Stomach (tissue), 9 donors: Measurements from ENCODE around the gene PIGR. TPM values are rescaled to one million over a fixed set of nuclear protein-coding genes. Genes with fewer than 3 reads are reported as not detected.

Source experiments
- DNase-seq, 2 donors: peaks; one replicate each; pipeline versions ENCODE4 v3.0.0 to v3.0.0-alpha.2; 2013 to 2019
- H3K27ac ChIP-seq, 5 donors: fragments of 200-600 bp in 4 of 5; sonication (generic) in 4 of 5; one replicate each; pipeline ENCODE4 v1.5.1; 2013 to 2019; ENCODE audit warnings: mild to moderate bottlenecking in 1 of 5, moderate library complexity in 1 of 5
- H3K27me3 ChIP-seq, 3 donors: fragments of 200-600 bp; sonication (generic); one replicate each; pipeline ENCODE4 v1.5.1; 2017 to 2019; ENCODE audit warnings: mixed run types in 1 of 3
- H3K36me3 ChIP-seq, 4 donors: fragments of 200-600 bp; sonication (generic); 1 replicate in 3 of 4; 2 replicates in 1 of 4; pipeline ENCODE4 v1.5.1; 2016 to 2019
- H3K4me1 ChIP-seq, 4 donors: fragments of 200-600 bp; sonication (generic); one replicate each; pipeline ENCODE4 v1.5.1; 2016 to 2019
- H3K4me3 ChIP-seq, 4 donors: fragments of 200-600 bp; sonication (generic) in 3 of 4; one replicate each; pipeline ENCODE4 v1.5.1; 2016 to 2019; ENCODE audit warnings: mild to moderate bottlenecking in 1 of 4
- H3K9me3 ChIP-seq, 4 donors: fragments of 200-600 bp; sonication (generic); one replicate each; pipeline ENCODE4 v1.5.1; 2016 to 2019
- EP300 ChIP-seq: sonication (generic); formaldehyde crosslinking; IDR thresholded peaks from one replicate; pipeline ENCODE4 v1.6.1; 2017; ENCODE audit warnings: antibody characterized with exemption
- POLR2A ChIP-seq, 4 donors: fragments of 450-650 bp; IDR thresholded peaks; one replicate each; pipeline ENCODE4 v1.6.1; 2016; ENCODE audit warnings: antibody characterized with exemption in 4 of 4, control low read depth in 2 of 4, mild to moderate bottlenecking in 1 of 4, moderate library complexity in 1 of 4
- POLR2AphosphoS5 ChIP-seq, 3 donors: sonication (generic); formaldehyde crosslinking; IDR thresholded peaks; one replicate each; pipeline ENCODE4 v1.6.1; 2016; ENCODE audit warnings: antibody characterized with exemption in 3 of 3
- WGBS, 5 donors: extraction: QIAGEN DNeasy Blood & Tissue Kit in 3 of 5; methylation state at CpG; one replicate each; pipeline versions ENCODE4 v1.1.5 to v1.1.7; 2013 to 2018; 5-methylcytosine and 5-hydroxymethylcytosine counted together
- intact Hi-C: fragments of 100-400 bp; cut with DNase I; formaldehyde crosslinking; loops from one replicate; pipeline ENCODE4 v1.15.1; 2023; ENCODE audit warnings: low total_unique reads
- polyA plus RNA-seq, 3 donors: library from polyadenylated mRNA; stranded (reverse); fragments of 200-250 nt; gene quantifications; one replicate each; pipeline ENCODE4 v1.2.3, GENCODE V29; 2013
- total RNA-seq, 5 donors: library from RNA; depleted of rRNA; stranded (reverse); fragments of >200 nt; gene quantifications; one replicate each; pipeline versions ENCODE4 v1.1.0 to v1.2.3, GENCODE V29; 2014 to 2016
- TF ChIP-seq, protein P1 (sequence below), 7 experiments: fragments of 450-650 bp in 4 of 7; fragments of 200-600 bp in 3 of 7; sonication (generic) in 3 of 7; IDR thresholded peaks; one replicate each; pipeline ENCODE4 v1.5.1; 2016 to 2019; ENCODE audit warnings: antibody characterized with exemption in 7 of 7, control low read depth in 2 of 7, mild to moderate bottlenecking in 1 of 7
- donor health status: healthy with polysubstance abuse.
- donor health status: Bipolar disorder and iron deficiency.
- donor health status: healthy.

Gene PIGR
- total and polyA plus RNA-seq, 8 donors = 6.3 to 3,112 (median 163) TPM

DNA sequence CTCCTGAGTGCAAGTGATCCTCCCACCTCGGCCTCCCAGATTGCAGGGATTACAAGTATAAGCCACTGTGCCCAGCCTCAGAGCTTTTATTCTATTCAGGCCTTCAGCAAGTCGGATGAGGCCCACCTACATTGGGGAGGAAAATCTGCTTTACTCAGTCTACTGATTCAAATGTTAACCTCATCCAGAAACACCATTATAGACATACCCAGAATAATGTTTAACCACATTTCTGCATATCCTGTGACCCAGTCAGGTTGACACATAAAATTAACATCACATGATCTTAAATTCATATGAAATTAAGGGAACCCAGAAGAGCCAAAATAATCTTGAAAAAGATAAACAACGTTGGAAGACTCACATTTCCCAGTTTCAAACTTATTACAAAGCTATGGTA lies 66.0 kb downstream of the PIGR start:
- 74 to 80% (median 76%) methylated on average over 3 of the region's 3 CpGs for WGBS, 5 donors
- intact Hi-C loops = no loop called here
- peaks cover 7 to 36% (median 22%) of the 10 kb centered on the region in 4 donors for H3K9me3 ChIP-seq
- no peaks in the 10 kb centered on the region for H3K4me1 ChIP-seq
- no peak overlapping the region for H3K4me3 ChIP-seq
- TF ChIP-seq, protein P1, sequence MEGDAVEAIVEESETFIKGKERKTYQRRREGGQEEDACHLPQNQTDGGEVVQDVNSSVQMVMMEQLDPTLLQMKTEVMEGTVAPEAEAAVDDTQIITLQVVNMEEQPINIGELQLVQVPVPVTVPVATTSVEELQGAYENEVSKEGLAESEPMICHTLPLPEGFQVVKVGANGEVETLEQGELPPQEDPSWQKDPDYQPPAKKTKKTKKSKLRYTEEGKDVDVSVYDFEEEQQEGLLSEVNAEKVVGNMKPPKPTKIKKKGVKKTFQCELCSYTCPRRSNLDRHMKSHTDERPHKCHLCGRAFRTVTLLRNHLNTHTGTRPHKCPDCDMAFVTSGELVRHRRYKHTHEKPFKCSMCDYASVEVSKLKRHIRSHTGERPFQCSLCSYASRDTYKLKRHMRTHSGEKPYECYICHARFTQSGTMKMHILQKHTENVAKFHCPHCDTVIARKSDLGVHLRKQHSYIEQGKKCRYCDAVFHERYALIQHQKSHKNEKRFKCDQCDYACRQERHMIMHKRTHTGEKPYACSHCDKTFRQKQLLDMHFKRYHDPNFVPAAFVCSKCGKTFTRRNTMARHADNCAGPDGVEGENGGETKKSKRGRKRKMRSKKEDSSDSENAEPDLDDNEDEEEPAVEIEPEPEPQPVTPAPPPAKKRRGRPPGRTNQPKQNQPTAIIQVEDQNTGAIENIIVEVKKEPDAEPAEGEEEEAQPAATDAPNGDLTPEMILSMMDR (IDR thresholded peaks at IDR 0.05) = no peak
- TF ChIP-seq EP300 (no peak), POLR2AphosphoS5 (IDR thresholded peaks at IDR 0.05) (no peak), POLR2A (IDR thresholded peaks at IDR 0.05) (no peak)
- no peaks in the 10 kb centered on the region for H3K36me3 ChIP-seq
- no peaks in the 10 kb centered on the region for H3K27me3 ChIP-seq
- DNase-seq = no peak
- no peak overlapping the region for H3K27ac ChIP-seq

Other genes with a start within 250 kb of the PIGR start
- 10 to 100 TPM in 1 of 5 donors, not detected in 4; 25.9 TPM for gene IL19, start 175.7 kb downstream of the PIGR start, total RNA-seq
- gene IL19, start 175.7 kb downstream of the PIGR start, polyA plus RNA-seq = 1 to 10 TPM in 1 of 3 donors, not detected in 2; 3.1 TPM
- gene IL10, start 174.0 kb downstream of the PIGR start, total RNA-seq = 1 to 10 TPM in 1 of 5 donors, under 1 TPM in 2, not detected in 2; 0.29 to 2.8 (median 0.45) TPM
- 1 to 10 TPM; 1.2 to 7.2 (median 1.9) TPM for gene IL10, start 174.0 kb downstream of the PIGR start, polyA plus RNA-seq
- not detected for gene IL20, start 80.8 kb downstream of the PIGR start, total RNA-seq
- gene IL20, start 80.8 kb downstream of the PIGR start, polyA plus RNA-seq = under 1 TPM in 1 of 3 donors, not detected in 2; 0.13 TPM
- gene IL24, start 49.0 kb downstream of the PIGR start, total RNA-seq = not detected
- gene IL24, start 49.0 kb downstream of the PIGR start, polyA plus RNA-seq = under 1 TPM in 1 of 3 donors, not detected in 2; 1.00 TPM
- gene FCMR, start 24.5 kb downstream of the PIGR start, total RNA-seq = 1 to 10 TPM in 3 of 5 donors, not detected in 2; 4.5 to 6.6 (median 5.2) TPM
- gene FCMR, start 24.5 kb downstream of the PIGR start, polyA plus RNA-seq = 1 to 10 TPM; 3.3 to 6.7 (median 3.7) TPM
- gene FCAMR, start 24.0 kb upstream of the PIGR start, total RNA-seq = under 1 TPM in 2 of 5 donors, not detected in 3; 0.37 to 0.58 TPM
- under 1 TPM in 1 of 3 donors, not detected in 2; 0.30 TPM for gene FCAMR, start 24.0 kb upstream of the PIGR start, polyA plus RNA-seq
- gene C1orf116, start 86.3 kb upstream of the PIGR start, total RNA-seq = 10 to 100 TPM; 18.0 to 91.7 (median 59.5) TPM
- 10 to 100 TPM; 17.1 to 50.4 (median 29.7) TPM for gene C1orf116, start 86.3 kb upstream of the PIGR start, polyA plus RNA-seq
- gene YOD1, start 104.7 kb upstream of the PIGR start, total RNA-seq = 10 to 100 TPM in 2 of 5 donors, 1 to 10 TPM in 3; 2.3 to 47.9 (median 9.4) TPM
- gene YOD1, start 104.7 kb upstream of the PIGR start, polyA plus RNA-seq = 1 to 10 TPM; 1.5 to 3.2 (median 1.5) TPM
- 10 to 100 TPM in 4 of 5 donors, 1 to 10 TPM in 1; 2.3 to 97.3 (median 29.1) TPM for gene PFKFB2, start 106.8 kb upstream of the PIGR start, total RNA-seq
- gene PFKFB2, start 106.8 kb upstream of the PIGR start, polyA plus RNA-seq = 1 to 10 TPM; 5.1 to 9.3 (median 6.7) TPM
- 1 to 10 TPM in 2 of 5 donors, not detected in 3; 3.5 to 6.2 TPM for gene C4BPB, start 142.4 kb upstream of the PIGR start, total RNA-seq
- 10 to 100 TPM in 2 of 3 donors, 1 to 10 TPM in 1; 8.5 to 18.9 (median 14.8) TPM for gene C4BPB, start 142.4 kb upstream of the PIGR start, polyA plus RNA-seq
- gene C4BPA, start 157.8 kb upstream of the PIGR start, total RNA-seq = 10 to 100 TPM in 1 of 5 donors, not detected in 4; 24.6 TPM
- gene C4BPA, start 157.8 kb upstream of the PIGR start, polyA plus RNA-seq = 1 to 10 TPM in 2 of 3 donors, not detected in 1; 1.2 to 2.5 TPM